DMS153 (cell line): ENCODE data around the gene SRCAP.

ENCODE experiments used
- DNase-seq: peaks from one replicate; lab custom pipeline; 2025; lab: John Stamatoyannopoulos, UW

The SRCAP gene

GRCh38 chr16:30698816-30699614, at the start of gene SRCAP:
Gene SRCAP (plus strand): TSS chr16:30699171. CDS start chr16:30700825, 1,654 bp downstream.
- DNase-seq, result peak; percentile 63

GRCh38 chr16:30649725-30650368, 49.1 kb upstream of the SRCAP start:
- DNase-seq, result no peak

- peak; percentile 99 for DNase-seq
Measured at GRCh38 chr16:30650369-30651123, 48.4 kb upstream of the SRCAP start, which contains the start of gene PRR14. Gene PRR14 (plus strand): TSS chr16:30650960. CDS start chr16:30651646, 686 bp downstream.

GRCh38 chr16:30651124-30652004, 47.6 kb upstream of the SRCAP start:
- DNase-seq, result peak; percentile 49

GRCh38 chr16:30652005-30652296, 47.0 kb upstream of the SRCAP start:
- DNase-seq, result no peak

- DNase-seq, result no peak
Measured at GRCh38 chr16:30652718-30653117, 46.3 kb upstream of the SRCAP start.

GRCh38 chr16:30654856-30655255, 44.1 kb upstream of the SRCAP start:
- no peak for DNase-seq

GRCh38 chr16:30655815-30656347, 43.1 kb upstream of the SRCAP start:
- no peak for DNase-seq

- DNase-seq, result no peak
Measured at GRCh38 chr16:30656388-30656787, 42.6 kb upstream of the SRCAP start.

- peak; percentile 40 for DNase-seq
Measured at GRCh38 chr16:30656974-30657865, 41.8 kb upstream of the SRCAP start.

- DNase-seq, result peak; percentile 100
Measured at GRCh38 chr16:30657866-30658730, 40.9 kb upstream of the SRCAP start, which contains the start of gene FBRS. Gene FBRS (plus strand): TSS chr16:30658431. CDS start chr16:30659519, 1,088 bp downstream.

GRCh38 chr16:30658731-30659506, 40.1 kb upstream of the SRCAP start:
- DNase-seq, result peak; percentile 93

GRCh38 chr16:30659507-30660423, 39.2 kb upstream of the SRCAP start:
- no peak for DNase-seq

GRCh38 chr16:30660424-30661261, 38.3 kb upstream of the SRCAP start:
- DNase-seq, result no peak

- DNase-seq, result no peak
Measured at GRCh38 chr16:30662449-30662848, 36.5 kb upstream of the SRCAP start.

GRCh38 chr16:30663038-30663437, 35.9 kb upstream of the SRCAP start:
- no peak for DNase-seq

- no peak for DNase-seq
Measured at GRCh38 chr16:30663820-30664219, 35.2 kb upstream of the SRCAP start.
